Keratinocyte (primary cell): ENCODE measurements around the gene HDGFL2. TPM values are rescaled to one million over a fixed set of nuclear protein-coding genes. Genes with fewer than 3 reads are reported as not detected.

Experiments
- DNase-seq: peaks from one replicate; pipeline ENCODE4 v3.0.0-alpha.2; 2011; ENCODE audit warnings: low read depth, missing footprints, low spot score
- FAIRE-seq: peaks from 2 replicates; lab custom pipeline; 2011; peaks lifted over from hg19 to GRCh38; lab: Jason Lieb, UNC
- H2AFZ ChIP-seq: 2 replicates; pipeline ENCODE4 v1.6.0; 2012; ENCODE audit warnings: low read length, control low read depth, inconsistent platforms; ENCODE audit not compliant: control insufficient read depth
- H3K27ac ChIP-seq: 2 replicates; pipeline ENCODE4 v1.5.1; 2011; ENCODE audit warnings: low read length; ENCODE audit not compliant: control insufficient read depth, insufficient read depth
- H3K27me3 ChIP-seq: 3 replicates; pipeline ENCODE4 v1.6.0; 2011; ENCODE audit warnings: low read length; ENCODE audit not compliant: control insufficient read depth, insufficient read depth; ENCODE audit errors: extremely low read depth
- H3K36me3 ChIP-seq, 2 experiments: 2 replicates in 1 of 2; 3 replicates in 1 of 2; pipeline ENCODE4 v1.5.1; 2011; ENCODE audit warnings: low read length in 2 of 2, mild to moderate bottlenecking in 1 of 2; ENCODE audit not compliant: control insufficient read depth in 2 of 2, insufficient read depth in 2 of 2; ENCODE audit errors: extremely low read depth in 1 of 2
- H3K4me1 ChIP-seq: 3 replicates; pipeline ENCODE4 v1.5.1; 2011; ENCODE audit warnings: low read length; ENCODE audit not compliant: control insufficient read depth, insufficient read depth; ENCODE audit errors: extremely low read depth
- H3K4me2 ChIP-seq: 3 replicates; pipeline ENCODE4 v1.6.0; 2011; ENCODE audit warnings: low read depth, low read length; ENCODE audit not compliant: control insufficient read depth, insufficient read depth; ENCODE audit errors: extremely low read depth
- H3K4me3 ChIP-seq, 3 experiments: fragments of 200-600 bp in 1 of 3; sonication (generic) in 1 of 3; 2 replicates in 2 of 3; 3 replicates in 1 of 3; pipeline ENCODE4 v1.5.1; 2011 to 2016; ENCODE audit warnings: low read length in 3 of 3, mild to moderate bottlenecking in 3 of 3, control low read depth in 2 of 3, inconsistent platforms in 1 of 3, low read depth in 1 of 3, mixed read lengths in 1 of 3, mixed run types in 1 of 3, moderate library complexity in 1 of 3; ENCODE audit not compliant: control insufficient read depth in 2 of 3, insufficient read depth in 2 of 3; ENCODE audit errors: extremely low read depth in 1 of 3
- H3K79me2 ChIP-seq: 2 replicates; pipeline ENCODE4 v1.6.0; 2012; ENCODE audit warnings: low read length; ENCODE audit not compliant: control insufficient read depth, insufficient read depth
- H3K9ac ChIP-seq: 3 replicates; pipeline ENCODE4 v1.6.0; 2011; ENCODE audit warnings: low read length; ENCODE audit not compliant: control insufficient read depth, insufficient read depth; ENCODE audit errors: extremely low read depth
- H3K9me1 ChIP-seq: 3 replicates; pipeline ENCODE4 v1.6.0; 2011; ENCODE audit warnings: low read length; ENCODE audit not compliant: control insufficient read depth, insufficient read depth; ENCODE audit errors: extremely low read depth
- H3K9me3 ChIP-seq: 2 replicates; pipeline ENCODE4 v1.5.1; 2012; ENCODE audit warnings: low read depth, low read length; ENCODE audit not compliant: control insufficient read depth
- H4K20me1 ChIP-seq: 3 replicates; pipeline ENCODE4 v1.6.0; 2011; ENCODE audit warnings: low read length; ENCODE audit not compliant: control insufficient read depth, insufficient read depth; ENCODE audit errors: extremely low read depth
- EZH2 ChIP-seq: IDR thresholded peaks from one replicate; pipeline ENCODE4 v1.6.1; 2012; ENCODE audit warnings: inconsistent platforms, mild to moderate bottlenecking, low read length, moderate library complexity
- dilution Hi-C: fragments of 300-500 bp; cut with MboI; formaldehyde crosslinking; loops from one replicate; pipeline ENCODE4 v1.7.0; 2020; ENCODE audit warnings: low sequenced_read_pairs; ENCODE audit not compliant: extremely low pct_ligation_motif_present
- polyA plus RNA-seq, 5 experiments: library from polyadenylated mRNA; depleted of rRNA in 3 of 5; stranded (reverse) in 3 of 5; stranded (forward) in 1 of 5; unstranded in 1 of 5; fragments of >200 nt; gene quantifications; 1 replicate in 1 of 5; 2 replicates in 3 of 5; 3 replicates in 1 of 5; pipeline versions ENCODE4 v1.2.1 to v1.2.3, GENCODE V29; 2011 to 2012; ENCODE audit warnings: missing spikeins in 2 of 5, low read depth in 1 of 5, low replicate concordance in 1 of 5
- TF ChIP-seq, protein P1 (sequence below), 3 experiments: IDR thresholded peaks in 1 of 3; conservative IDR thresholded peaks in 1 of 3; optimal IDR thresholded peaks in 1 of 3; 2 replicates in 2 of 3; 3 replicates in 1 of 3; pipeline versions ENCODE3 to v1.5.1; 2011; ENCODE audit warnings: low read length in 3 of 3, mild to moderate bottlenecking in 3 of 3, moderate library complexity in 2 of 3, control low read depth in 1 of 3, inconsistent platforms in 1 of 3; ENCODE audit not compliant: insufficient read depth in 2 of 3; ENCODE audit errors: extremely low read depth in 1 of 3

The HDGFL2 gene
- polyA plus RNA-seq, 1 donor (not counting 4 experiments of a cell fraction or from before 2014, with no cell fraction given) = 19.5 TPM

DNA sequence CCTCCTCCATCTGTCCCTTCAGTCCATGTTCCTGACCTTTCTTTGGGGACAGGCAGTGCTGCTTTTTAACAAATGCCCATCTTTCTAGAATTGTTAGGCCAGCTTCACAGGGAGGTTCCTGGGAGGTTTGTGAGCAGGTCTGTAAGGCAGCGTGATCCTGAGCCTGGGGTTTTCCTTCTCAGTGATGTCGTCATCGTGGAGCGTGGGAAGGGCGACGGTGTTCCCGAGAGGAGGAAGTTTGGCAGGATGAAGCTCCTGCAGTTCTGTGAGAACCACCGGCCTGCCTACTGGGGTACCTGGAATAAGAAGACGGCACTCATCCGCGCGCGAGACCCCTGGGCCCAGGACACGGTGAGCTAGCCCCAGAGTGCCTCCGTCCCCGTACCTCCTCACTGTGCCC lies 42.8 kb upstream of the HDGFL2 start:
- H3K4me1 ChIP-seq = no peaks in the 10 kb centered on the region
- DNase-seq (no peak), FAIRE-seq (no peak)
- no peak overlapping the region for H3K4me3 ChIP-seq
- H3K27ac ChIP-seq = no peak overlapping the region
- dilution Hi-C loops = no loop called here
- no peak overlapping the region for H3K4me2 ChIP-seq
- no peaks in the 10 kb centered on the region for H3K9me1 ChIP-seq
- TF ChIP-seq EZH2 = no peak
- TF ChIP-seq, protein P1, sequence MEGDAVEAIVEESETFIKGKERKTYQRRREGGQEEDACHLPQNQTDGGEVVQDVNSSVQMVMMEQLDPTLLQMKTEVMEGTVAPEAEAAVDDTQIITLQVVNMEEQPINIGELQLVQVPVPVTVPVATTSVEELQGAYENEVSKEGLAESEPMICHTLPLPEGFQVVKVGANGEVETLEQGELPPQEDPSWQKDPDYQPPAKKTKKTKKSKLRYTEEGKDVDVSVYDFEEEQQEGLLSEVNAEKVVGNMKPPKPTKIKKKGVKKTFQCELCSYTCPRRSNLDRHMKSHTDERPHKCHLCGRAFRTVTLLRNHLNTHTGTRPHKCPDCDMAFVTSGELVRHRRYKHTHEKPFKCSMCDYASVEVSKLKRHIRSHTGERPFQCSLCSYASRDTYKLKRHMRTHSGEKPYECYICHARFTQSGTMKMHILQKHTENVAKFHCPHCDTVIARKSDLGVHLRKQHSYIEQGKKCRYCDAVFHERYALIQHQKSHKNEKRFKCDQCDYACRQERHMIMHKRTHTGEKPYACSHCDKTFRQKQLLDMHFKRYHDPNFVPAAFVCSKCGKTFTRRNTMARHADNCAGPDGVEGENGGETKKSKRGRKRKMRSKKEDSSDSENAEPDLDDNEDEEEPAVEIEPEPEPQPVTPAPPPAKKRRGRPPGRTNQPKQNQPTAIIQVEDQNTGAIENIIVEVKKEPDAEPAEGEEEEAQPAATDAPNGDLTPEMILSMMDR (optimal IDR thresholded peaks at IDR 0.05 in 1 of 3, IDR thresholded peaks at IDR 0.05 in 1 of 3, conservative IDR thresholded peaks at IDR 0.05 in 1 of 3; ENCODE audit: extremely low read depth in 1 of 3, insufficient read depth in 2 of 3, low read length in 3 of 3) = no peak
- no peaks in the 10 kb centered on the region for H4K20me1 ChIP-seq
- H3K9me3 ChIP-seq = no peaks in the 10 kb centered on the region
- H2AFZ ChIP-seq = no peak overlapping the region
- peaks cover 20 to 31% of the 10 kb centered on the region in 2 experiments for H3K36me3 ChIP-seq
- no peaks in the 10 kb centered on the region for H3K27me3 ChIP-seq
- no peak overlapping the region for H3K9ac ChIP-seq
- no peaks in the 10 kb centered on the region for H3K79me2 ChIP-seq

DNA sequence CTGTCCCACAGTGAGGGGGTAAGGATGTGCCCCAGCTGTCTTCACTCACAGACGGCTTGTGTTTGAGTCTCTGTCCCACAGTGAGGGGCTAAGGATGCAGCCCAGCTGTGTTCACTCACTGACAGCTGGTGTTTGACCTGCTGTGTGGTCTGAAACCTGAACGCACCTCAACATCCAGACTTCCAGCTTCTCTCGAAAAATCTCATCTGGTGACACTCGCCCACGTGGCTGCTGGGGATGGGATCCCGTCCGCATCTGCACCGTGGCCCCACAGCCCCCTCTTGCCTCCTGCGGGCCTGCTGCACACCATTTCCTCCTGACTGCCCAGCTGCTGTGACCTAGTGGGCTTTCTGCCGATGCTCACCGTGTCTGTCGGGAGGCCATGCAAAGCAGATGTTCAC lies 42.3 kb upstream of the HDGFL2 start:
- dilution Hi-C loops = no loop called here
- Histone ChIP-seq H3K4me3 (no peak overlapping the region), H3K4me1 (no peaks in the 10 kb centered on the region), H3K9me3 (no peaks in the 10 kb centered on the region), H3K27me3 (no peaks in the 10 kb centered on the region), H3K79me2 (no peaks in the 10 kb centered on the region), H3K27ac (no peak overlapping the region), H3K36me3 (peaks cover 21 to 30% of the 10 kb centered on the region in 2 experiments), H3K4me2 (no peak overlapping the region), H2AFZ (no peak overlapping the region), H4K20me1 (no peaks in the 10 kb centered on the region), H3K9me1 (no peaks in the 10 kb centered on the region), H3K9ac (no peak overlapping the region)
- TF ChIP-seq EZH2 = no peak
- TF ChIP-seq, protein P1 (optimal IDR thresholded peaks at IDR 0.05 in 1 of 3, IDR thresholded peaks at IDR 0.05 in 1 of 3, conservative IDR thresholded peaks at IDR 0.05 in 1 of 3; ENCODE audit: extremely low read depth in 1 of 3, insufficient read depth in 2 of 3, low read length in 3 of 3) = no peak
- FAIRE-seq = no peak
- no peak for DNase-seq
